HL-60 (cell line): ENCODE results near the gene CNGB1.

Experiments used
- GABPA ChIP-seq: IDR thresholded peaks from 2 replicates; pipeline ENCODE4 v1.6.1; 2012; ENCODE audit warnings: low read depth
- POLR2AphosphoS5 ChIP-seq: IDR thresholded peaks from 2 replicates; pipeline ENCODE4 v1.6.1; 2012; ENCODE audit warnings: low read depth
- SPI1 ChIP-seq: IDR thresholded peaks from 2 replicates; pipeline ENCODE4 v1.6.1; 2012; ENCODE audit warnings: low read depth, mild to moderate bottlenecking, borderline replicate concordance
- TF ChIP-seq, protein P1 (sequence below): IDR thresholded peaks from one replicate; pipeline ENCODE4 v1.5.1; 2011; ENCODE audit warnings: low read length, control low read depth, inconsistent platforms; ENCODE audit not compliant: insufficient read depth
- TF ChIP-seq, protein P2 (sequence below): IDR thresholded peaks from 2 replicates; pipeline ENCODE4 v1.6.1; 2012; ENCODE audit warnings: low read depth; ENCODE audit not compliant: insufficient replicate concordance

DNA sequence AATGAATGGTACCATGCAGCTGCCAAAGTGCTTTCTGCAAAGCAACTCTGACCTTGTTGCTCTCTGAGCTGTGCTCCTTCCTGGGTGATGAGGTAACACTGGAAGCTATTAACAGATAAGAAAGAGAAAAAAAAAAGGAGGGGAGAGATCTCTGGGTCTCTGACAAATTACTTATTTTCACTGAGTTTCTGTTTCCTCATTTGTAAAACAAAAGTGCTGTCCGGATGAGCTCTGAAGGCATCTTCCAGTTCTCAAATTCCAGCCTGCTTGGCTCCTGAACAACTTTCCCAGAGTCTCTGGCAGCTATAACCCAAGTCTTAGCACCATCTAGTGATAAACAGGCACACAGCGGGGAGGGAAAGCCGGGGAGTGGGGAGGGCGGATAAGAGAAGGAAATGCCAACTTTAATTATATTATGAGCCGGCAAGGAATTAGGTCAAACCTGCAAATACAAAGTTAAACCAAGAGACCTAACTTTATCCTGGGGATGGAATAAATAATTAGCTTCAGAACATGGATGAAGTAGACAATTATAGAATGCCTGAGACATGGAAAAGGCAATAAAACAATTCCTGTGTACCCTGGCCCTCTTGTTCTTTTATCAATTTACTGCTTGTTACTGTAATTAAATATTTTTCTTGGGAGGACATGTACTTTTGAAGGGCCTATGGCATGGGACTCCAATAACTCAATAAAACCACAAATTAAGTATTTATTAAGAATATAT is 107.3 kb downstream of the CNGB1 start:
- TF ChIP-seq, protein P1, sequence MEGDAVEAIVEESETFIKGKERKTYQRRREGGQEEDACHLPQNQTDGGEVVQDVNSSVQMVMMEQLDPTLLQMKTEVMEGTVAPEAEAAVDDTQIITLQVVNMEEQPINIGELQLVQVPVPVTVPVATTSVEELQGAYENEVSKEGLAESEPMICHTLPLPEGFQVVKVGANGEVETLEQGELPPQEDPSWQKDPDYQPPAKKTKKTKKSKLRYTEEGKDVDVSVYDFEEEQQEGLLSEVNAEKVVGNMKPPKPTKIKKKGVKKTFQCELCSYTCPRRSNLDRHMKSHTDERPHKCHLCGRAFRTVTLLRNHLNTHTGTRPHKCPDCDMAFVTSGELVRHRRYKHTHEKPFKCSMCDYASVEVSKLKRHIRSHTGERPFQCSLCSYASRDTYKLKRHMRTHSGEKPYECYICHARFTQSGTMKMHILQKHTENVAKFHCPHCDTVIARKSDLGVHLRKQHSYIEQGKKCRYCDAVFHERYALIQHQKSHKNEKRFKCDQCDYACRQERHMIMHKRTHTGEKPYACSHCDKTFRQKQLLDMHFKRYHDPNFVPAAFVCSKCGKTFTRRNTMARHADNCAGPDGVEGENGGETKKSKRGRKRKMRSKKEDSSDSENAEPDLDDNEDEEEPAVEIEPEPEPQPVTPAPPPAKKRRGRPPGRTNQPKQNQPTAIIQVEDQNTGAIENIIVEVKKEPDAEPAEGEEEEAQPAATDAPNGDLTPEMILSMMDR = no peak
- TF ChIP-seq POLR2AphosphoS5 = no peak
- TF ChIP-seq, protein P2, sequence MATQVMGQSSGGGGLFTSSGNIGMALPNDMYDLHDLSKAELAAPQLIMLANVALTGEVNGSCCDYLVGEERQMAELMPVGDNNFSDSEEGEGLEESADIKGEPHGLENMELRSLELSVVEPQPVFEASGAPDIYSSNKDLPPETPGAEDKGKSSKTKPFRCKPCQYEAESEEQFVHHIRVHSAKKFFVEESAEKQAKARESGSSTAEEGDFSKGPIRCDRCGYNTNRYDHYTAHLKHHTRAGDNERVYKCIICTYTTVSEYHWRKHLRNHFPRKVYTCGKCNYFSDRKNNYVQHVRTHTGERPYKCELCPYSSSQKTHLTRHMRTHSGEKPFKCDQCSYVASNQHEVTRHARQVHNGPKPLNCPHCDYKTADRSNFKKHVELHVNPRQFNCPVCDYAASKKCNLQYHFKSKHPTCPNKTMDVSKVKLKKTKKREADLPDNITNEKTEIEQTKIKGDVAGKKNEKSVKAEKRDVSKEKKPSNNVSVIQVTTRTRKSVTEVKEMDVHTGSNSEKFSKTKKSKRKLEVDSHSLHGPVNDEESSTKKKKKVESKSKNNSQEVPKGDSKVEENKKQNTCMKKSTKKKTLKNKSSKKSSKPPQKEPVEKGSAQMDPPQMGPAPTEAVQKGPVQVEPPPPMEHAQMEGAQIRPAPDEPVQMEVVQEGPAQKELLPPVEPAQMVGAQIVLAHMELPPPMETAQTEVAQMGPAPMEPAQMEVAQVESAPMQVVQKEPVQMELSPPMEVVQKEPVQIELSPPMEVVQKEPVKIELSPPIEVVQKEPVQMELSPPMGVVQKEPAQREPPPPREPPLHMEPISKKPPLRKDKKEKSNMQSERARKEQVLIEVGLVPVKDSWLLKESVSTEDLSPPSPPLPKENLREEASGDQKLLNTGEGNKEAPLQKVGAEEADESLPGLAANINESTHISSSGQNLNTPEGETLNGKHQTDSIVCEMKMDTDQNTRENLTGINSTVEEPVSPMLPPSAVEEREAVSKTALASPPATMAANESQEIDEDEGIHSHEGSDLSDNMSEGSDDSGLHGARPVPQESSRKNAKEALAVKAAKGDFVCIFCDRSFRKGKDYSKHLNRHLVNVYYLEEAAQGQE = no peak
- TF ChIP-seq SPI1 = no peak
- TF ChIP-seq GABPA = no peak
